HEK293 (cell line): Measurements from ENCODE around the gene TCHHL1.
A peak's percentile ranks its signal among the peaks of the same experiment; 100 is the strongest.

ENCODE experiments used
- CTCF ChIA-PET: fragments of 350-600 bp; formaldehyde crosslinking; extraction: SDS; loops from one replicate; lab custom pipeline; 2021; ENCODE audit warnings: antibody characterized with exemption; lab: Yijun Ruan, JAX
- POLR2A ChIA-PET: fragments of 300-600 bp; formaldehyde crosslinking; extraction: SDS; loops from one replicate; lab custom pipeline; 2020; ENCODE audit warnings: antibody characterized with exemption, inconsistent platforms; lab: Yijun Ruan, JAX
- H3K27ac ChIP-seq: fragments of 200-500 bp; sonication (Bioruptor generic); 2 replicates; pipeline ENCODE4 v1.5.1; 2014; ENCODE audit warnings: low read depth, low read length, control low read depth, inconsistent platforms; ENCODE audit errors: extremely low read depth
- H3K36me3 ChIP-seq, 2 experiments: fragments of 200-500 bp in 1 of 2; sonication (Bioruptor generic) in 1 of 2; 1 replicate in 1 of 2; 2 replicates in 1 of 2; pipeline ENCODE4 v1.5.1; 2014 to 2017; ENCODE audit warnings: inconsistent platforms in 2 of 2, low read length in 2 of 2; ENCODE audit not compliant: control insufficient read depth in 2 of 2, insufficient read depth in 1 of 2
- H3K4me1 ChIP-seq: fragments of 200-500 bp; sonication (Bioruptor generic); 2 replicates; pipeline ENCODE4 v1.5.1; 2014; ENCODE audit warnings: mild to moderate bottlenecking, low read length, inconsistent platforms; ENCODE audit not compliant: control insufficient read depth, insufficient read depth
- H3K4me3 ChIP-seq: 2 replicates; pipeline ENCODE4 v1.5.1; 2011; ENCODE audit warnings: low read depth, mild to moderate bottlenecking, control low read depth, low read length, moderate library complexity
- H3K9me3 ChIP-seq: fragments of 200-500 bp; sonication (Bioruptor generic); 2 replicates; pipeline ENCODE4 v1.5.1; 2014; ENCODE audit warnings: low read depth, low read length, inconsistent platforms; ENCODE audit not compliant: control insufficient read depth, insufficient read depth
- BCL6B ChIP-seq: fragments of 450-650 bp; formaldehyde crosslinking; IDR thresholded peaks from 2 replicates; pipeline ENCODE4 v1.5.1; 2017; ENCODE audit warnings: missing biosample characterization, missing genetic modification characterization
- CTCF ChIP-seq: fragments of 450-650 bp; formaldehyde crosslinking; IDR thresholded peaks from 2 replicates; pipeline ENCODE4 v1.5.1; 2016; ENCODE audit warnings: missing biosample characterization, missing genetic modification characterization
- GLIS2 ChIP-seq: fragments of 450-650 bp; formaldehyde crosslinking; IDR thresholded peaks from 2 replicates; pipeline ENCODE4 v1.5.1; 2016; ENCODE audit warnings: missing biosample characterization, missing genetic modification characterization
- KLF1 ChIP-seq: fragments of 450-650 bp; formaldehyde crosslinking; IDR thresholded peaks from 2 replicates; pipeline ENCODE4 v1.5.1; 2016; ENCODE audit warnings: missing biosample characterization, missing genetic modification characterization
- KLF8 ChIP-seq: fragments of 450-650 bp; formaldehyde crosslinking; IDR thresholded peaks from 2 replicates; pipeline ENCODE4 v1.5.1; 2016; ENCODE audit warnings: missing biosample characterization, missing genetic modification characterization
- KLF9 ChIP-seq: fragments of 450-650 bp; formaldehyde crosslinking; IDR thresholded peaks from 2 replicates; pipeline ENCODE4 v1.5.1; 2016; ENCODE audit warnings: missing biosample characterization, missing genetic modification characterization, low read depth
- PRDM1 ChIP-seq: fragments of 450-650 bp; formaldehyde crosslinking; IDR thresholded peaks from 2 replicates; pipeline ENCODE4; 2016; ENCODE audit warnings: missing biosample characterization, missing genetic modification characterization
- SP7 ChIP-seq: fragments of 450-650 bp; formaldehyde crosslinking; IDR thresholded peaks from 2 replicates; pipeline ENCODE4 v1.5.1; 2016; ENCODE audit warnings: missing biosample characterization, missing genetic modification characterization
- ZBTB20 ChIP-seq: fragments of 450-650 bp; formaldehyde crosslinking; IDR thresholded peaks from 2 replicates; pipeline ENCODE4 v1.5.1; 2016; ENCODE audit warnings: missing biosample characterization, missing genetic modification characterization
- ZNF10 ChIP-seq: fragments of 450-650 bp; formaldehyde crosslinking; IDR thresholded peaks from 2 replicates; pipeline ENCODE4 v1.5.1; 2017; ENCODE audit warnings: missing biosample characterization, missing genetic modification characterization
- ZNF354C ChIP-seq: fragments of 450-650 bp; formaldehyde crosslinking; IDR thresholded peaks from 2 replicates; pipeline ENCODE4 v1.5.1; 2016; ENCODE audit warnings: missing biosample characterization, missing genetic modification characterization, low read depth, borderline replicate concordance
- ZNF561 ChIP-seq: fragments of 450-650 bp; IDR thresholded peaks from 2 replicates; pipeline ENCODE4 v1.5.1; 2018; ENCODE audit warnings: missing biosample characterization, missing genetic modification characterization, borderline replicate concordance
- ZXDB ChIP-seq: fragments of 450-650 bp; formaldehyde crosslinking; IDR thresholded peaks from 2 replicates; pipeline ENCODE4 v1.5.1; 2016; ENCODE audit warnings: missing biosample characterization, missing genetic modification characterization
- TF ChIP-seq, protein P1 (sequence below): fragments of 450-650 bp; formaldehyde crosslinking; IDR thresholded peaks from 2 replicates; pipeline ENCODE4 v1.5.1; 2017; ENCODE audit warnings: missing biosample characterization, missing genetic modification characterization
- TF ChIP-seq, protein P2 (sequence below): fragments of 450-650 bp; formaldehyde crosslinking; IDR thresholded peaks from 2 replicates; pipeline ENCODE4 v1.5.1; 2016; ENCODE audit warnings: missing biosample characterization, missing genetic modification characterization
- TF ChIP-seq, protein P3 (sequence below): fragments of 450-650 bp; formaldehyde crosslinking; IDR thresholded peaks from 2 replicates; pipeline ENCODE4 v1.5.1; 2016; ENCODE audit warnings: missing biosample characterization, missing genetic modification characterization

TCHHL1 gene

GRCh38 chr1:152036267-152037216 is 52.3 kb downstream of the TCHHL1 start, which contains the start of gene S100A11 (continued):
- TF ChIP-seq BCL6B (no peak), SP7 (peak; percentile 83), GLIS2 (peak; percentile 89), KLF8 (tag by site-specific recombination) (peak; percentile 15; the same call in 1 of the 2 replicates), ZNF354C (tag by site-specific recombination) (no peak), KLF1 (peak; percentile 87)

GRCh38 chr1:152035539-152036266 is 53.2 kb downstream of the TCHHL1 start:
- ChIA-PET CTCF (interaction anchor here (0.6 to 4.0 kb wide), 10 partner anchors 11 to 200 kb away, joined by 3 to 44 read pairs (median 4); no protein-coding TSS in a partner anchor), POLR2A (interaction anchor here (4.3 kb wide), 1 partner anchor 12 kb away, joined by 68 read pairs; no protein-coding TSS in a partner anchor)
- peak; percentile 74; the same call in 1 of the 2 replicates for TF ChIP-seq KLF9 (tag by site-specific recombination)
- TF ChIP-seq, protein P1, sequence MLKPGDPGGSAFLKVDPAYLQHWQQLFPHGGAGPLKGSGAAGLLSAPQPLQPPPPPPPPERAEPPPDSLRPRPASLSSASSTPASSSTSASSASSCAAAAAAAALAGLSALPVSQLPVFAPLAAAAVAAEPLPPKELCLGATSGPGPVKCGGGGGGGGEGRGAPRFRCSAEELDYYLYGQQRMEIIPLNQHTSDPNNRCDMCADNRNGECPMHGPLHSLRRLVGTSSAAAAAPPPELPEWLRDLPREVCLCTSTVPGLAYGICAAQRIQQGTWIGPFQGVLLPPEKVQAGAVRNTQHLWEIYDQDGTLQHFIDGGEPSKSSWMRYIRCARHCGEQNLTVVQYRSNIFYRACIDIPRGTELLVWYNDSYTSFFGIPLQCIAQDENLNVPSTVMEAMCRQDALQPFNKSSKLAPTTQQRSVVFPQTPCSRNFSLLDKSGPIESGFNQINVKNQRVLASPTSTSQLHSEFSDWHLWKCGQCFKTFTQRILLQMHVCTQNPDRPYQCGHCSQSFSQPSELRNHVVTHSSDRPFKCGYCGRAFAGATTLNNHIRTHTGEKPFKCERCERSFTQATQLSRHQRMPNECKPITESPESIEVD (tag by site-specific recombination), result peak; percentile 63
- TF ChIP-seq ZNF561 (tag by site-specific recombination), result no peak
- 0 out of 2 replicates have a peak, but pooled peaks have one; percentile 6 for TF ChIP-seq ZNF10 (tag by site-specific recombination)
- TF ChIP-seq CTCF, result peak; percentile 12; the same call in 1 of the 2 replicates
- peak; percentile 84 for TF ChIP-seq ZXDB
- TF ChIP-seq PRDM1 (tag by site-specific recombination), result peak; percentile 61; the same call in 1 of the 2 replicates
- TF ChIP-seq, protein P2, sequence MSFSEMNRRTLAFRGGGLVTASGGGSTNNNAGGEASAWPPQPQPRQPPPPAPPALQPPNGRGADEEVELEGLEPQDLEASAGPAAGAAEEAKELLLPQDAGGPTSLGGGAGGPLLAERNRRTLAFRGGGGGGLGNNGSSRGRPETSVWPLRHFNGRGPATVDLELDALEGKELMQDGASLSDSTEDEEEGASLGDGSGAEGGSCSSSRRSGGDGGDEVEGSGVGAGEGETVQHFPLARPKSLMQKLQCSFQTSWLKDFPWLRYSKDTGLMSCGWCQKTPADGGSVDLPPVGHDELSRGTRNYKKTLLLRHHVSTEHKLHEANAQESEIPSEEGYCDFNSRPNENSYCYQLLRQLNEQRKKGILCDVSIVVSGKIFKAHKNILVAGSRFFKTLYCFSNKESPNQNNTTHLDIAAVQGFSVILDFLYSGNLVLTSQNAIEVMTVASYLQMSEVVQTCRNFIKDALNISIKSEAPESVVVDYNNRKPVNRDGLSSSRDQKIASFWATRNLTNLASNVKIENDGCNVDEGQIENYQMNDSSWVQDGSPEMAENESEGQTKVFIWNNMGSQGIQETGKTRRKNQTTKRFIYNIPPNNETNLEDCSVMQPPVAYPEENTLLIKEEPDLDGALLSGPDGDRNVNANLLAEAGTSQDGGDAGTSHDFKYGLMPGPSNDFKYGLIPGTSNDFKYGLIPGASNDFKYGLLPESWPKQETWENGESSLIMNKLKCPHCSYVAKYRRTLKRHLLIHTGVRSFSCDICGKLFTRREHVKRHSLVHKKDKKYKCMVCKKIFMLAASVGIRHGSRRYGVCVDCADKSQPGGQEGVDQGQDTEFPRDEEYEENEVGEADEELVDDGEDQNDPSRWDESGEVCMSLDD (tag by site-specific recombination), result no peak
- TF ChIP-seq, protein P3, sequence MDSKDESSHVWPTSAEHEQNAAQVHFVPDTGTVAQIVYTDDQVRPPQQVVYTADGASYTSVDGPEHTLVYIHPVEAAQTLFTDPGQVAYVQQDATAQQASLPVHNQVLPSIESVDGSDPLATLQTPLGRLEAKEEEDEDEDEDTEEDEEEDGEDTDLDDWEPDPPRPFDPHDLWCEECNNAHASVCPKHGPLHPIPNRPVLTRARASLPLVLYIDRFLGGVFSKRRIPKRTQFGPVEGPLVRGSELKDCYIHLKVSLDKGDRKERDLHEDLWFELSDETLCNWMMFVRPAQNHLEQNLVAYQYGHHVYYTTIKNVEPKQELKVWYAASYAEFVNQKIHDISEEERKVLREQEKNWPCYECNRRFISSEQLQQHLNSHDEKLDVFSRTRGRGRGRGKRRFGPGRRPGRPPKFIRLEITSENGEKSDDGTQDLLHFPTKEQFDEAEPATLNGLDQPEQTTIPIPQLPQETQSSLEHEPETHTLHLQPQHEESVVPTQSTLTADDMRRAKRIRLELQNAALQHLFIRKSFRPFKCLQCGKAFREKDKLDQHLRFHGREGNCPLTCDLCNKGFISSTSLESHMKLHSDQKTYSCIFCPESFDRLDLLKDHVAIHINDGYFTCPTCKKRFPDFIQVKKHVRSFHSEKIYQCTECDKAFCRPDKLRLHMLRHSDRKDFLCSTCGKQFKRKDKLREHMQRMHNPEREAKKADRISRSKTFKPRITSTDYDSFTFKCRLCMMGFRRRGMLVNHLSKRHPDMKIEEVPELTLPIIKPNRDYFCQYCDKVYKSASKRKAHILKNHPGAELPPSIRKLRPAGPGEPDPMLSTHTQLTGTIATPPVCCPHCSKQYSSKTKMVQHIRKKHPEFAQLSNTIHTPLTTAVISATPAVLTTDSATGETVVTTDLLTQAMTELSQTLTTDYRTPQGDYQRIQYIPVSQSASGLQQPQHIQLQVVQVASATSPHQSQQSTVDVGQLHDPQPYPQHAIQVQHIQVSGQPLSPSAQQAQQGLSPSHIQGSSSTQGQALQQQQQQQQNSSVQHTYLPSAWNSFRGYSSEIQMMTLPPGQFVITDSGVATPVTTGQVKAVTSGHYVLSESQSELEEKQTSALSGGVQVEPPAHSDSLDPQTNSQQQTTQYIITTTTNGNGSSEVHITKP, result peak; percentile 5; the same call in 1 of the 2 replicates
- TF ChIP-seq ZBTB20 (tag by site-specific recombination), result no peak
- Histone ChIP-seq H3K4me3 (peak overlapping the region; percentile 70), H3K27ac (peak overlapping the region; percentile 78), H3K9me3 (no peaks in the 10 kb centered on the region), H3K36me3 (peaks cover 0 to 27% of the 10 kb centered on the region in 2 experiments; a peak in 1 of 3 replicates), H3K4me1 (no peaks in the 10 kb centered on the region; the same call in 1 of the 2 replicates)
